Stimulated activated naive CD8-positive, alpha-beta T cell treated with anti-CD3 and anti-CD28 coated beads, Interleukin-15, Interleukin-2, amounts not matched to agents 100 U/mL and 50 U/mL, for 24 hours (primary cell): ENCODE measurements around the gene UNC45A.
"Not testable (repeated sequence)": the region's sequence is repeated elsewhere in the genome, so short reads cannot be mapped to it uniquely, and the experiment has no call there.

Experiments
- ATAC-seq: fragments of 150-1000 bp; cut with Tn5 transposase; one replicate; pipeline ENCODE4 v1.10.0; 2021
- DNase-seq: peaks from one replicate; pipeline ENCODE4 v3.0.0; 2021

Gene UNC45A, protein sequence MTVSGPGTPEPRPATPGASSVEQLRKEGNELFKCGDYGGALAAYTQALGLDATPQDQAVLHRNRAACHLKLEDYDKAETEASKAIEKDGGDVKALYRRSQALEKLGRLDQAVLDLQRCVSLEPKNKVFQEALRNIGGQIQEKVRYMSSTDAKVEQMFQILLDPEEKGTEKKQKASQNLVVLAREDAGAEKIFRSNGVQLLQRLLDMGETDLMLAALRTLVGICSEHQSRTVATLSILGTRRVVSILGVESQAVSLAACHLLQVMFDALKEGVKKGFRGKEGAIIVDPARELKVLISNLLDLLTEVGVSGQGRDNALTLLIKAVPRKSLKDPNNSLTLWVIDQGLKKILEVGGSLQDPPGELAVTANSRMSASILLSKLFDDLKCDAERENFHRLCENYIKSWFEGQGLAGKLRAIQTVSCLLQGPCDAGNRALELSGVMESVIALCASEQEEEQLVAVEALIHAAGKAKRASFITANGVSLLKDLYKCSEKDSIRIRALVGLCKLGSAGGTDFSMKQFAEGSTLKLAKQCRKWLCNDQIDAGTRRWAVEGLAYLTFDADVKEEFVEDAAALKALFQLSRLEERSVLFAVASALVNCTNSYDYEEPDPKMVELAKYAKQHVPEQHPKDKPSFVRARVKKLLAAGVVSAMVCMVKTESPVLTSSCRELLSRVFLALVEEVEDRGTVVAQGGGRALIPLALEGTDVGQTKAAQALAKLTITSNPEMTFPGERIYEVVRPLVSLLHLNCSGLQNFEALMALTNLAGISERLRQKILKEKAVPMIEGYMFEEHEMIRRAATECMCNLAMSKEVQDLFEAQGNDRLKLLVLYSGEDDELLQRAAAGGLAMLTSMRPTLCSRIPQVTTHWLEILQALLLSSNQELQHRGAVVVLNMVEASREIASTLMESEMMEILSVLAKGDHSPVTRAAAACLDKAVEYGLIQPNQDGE

DNA sequence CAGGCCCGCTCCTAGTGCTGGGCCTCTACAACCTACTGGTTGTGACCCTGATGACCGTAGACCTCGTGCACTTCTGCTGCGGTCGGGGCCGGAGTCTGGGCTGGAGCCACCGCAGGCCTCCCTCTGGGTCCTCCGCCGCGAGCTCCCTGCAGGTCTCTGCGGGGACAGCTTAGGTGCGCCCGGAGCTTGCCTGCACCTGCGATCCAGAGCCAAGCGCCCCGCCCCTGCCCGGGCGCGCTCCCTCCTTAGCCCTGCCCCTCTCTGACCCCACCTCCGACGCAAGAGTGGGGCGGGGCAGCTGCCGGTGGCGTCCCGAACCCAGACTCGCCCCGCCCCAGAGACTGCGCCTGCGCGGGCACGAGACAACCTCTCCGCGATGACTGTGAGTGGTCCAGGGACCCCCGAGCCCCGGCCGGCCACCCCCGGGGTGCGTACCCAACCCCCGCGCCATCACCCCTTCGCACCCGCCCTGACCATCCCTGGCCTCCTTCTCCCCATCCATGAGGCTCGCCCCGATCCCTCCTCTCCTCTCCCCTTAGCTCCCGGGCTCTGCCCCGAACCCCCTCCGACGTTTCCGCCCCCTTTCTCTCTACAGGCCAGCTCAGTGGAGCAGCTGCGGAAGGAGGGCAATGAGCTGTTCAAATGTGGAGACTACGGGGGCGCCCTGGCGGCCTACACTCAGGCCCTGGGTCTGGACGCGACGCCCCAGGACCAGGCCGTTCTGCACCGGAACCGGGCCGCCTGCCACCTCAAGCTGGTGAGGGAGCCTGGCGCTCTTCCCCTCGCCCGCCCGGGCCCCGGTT, at the start of gene UNC45A:
Gene UNC45A (plus strand): TSS at position 337 of the 803 bp plus-strand sequence. CDS start 40 bp downstream, at position 377.
- DNase-seq (peak; percentile 99), ATAC-seq (peak; percentile 80)

DNA sequence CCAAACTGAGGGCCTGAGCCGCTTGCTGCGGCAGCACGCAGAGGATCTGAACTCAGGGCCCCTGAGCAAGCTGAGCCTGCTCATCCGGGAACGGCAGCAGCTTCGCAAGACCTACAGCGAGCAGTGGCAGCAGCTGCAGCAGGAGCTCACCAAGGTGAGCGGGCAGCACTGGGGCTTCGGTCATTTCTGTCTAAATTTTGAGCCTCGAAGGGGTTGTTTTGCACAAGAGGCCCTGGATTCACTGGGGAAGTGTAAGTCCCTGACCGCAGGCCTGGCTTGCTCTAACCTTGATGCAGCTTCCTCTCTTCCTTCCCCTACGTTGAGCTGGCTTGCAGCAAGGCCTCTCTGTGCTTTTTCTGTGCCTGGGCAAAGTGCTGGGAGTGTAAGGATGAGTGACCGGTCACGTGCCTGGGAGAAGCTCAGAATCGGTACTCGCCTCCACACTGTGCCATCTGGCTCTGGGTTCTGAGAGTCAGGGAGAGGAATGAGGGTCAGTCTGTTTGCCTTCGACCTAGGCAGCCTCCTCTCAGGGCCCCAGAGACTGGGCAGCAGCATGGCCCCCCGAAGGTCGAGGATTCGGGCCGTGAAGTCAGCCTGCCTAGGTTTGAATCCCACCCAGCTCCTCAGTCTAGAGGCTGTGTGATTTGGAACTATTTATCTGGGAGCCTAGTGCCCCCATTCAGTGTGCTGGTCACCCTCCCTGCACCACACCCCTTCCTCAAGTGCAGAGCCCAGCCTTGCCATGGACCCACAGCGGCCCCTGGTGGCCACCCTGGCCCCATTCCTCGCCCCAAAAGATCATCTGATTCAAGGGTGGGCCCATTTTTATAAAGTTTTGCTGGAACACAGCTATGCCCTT, 49.4 kb upstream of the UNC45A start:
- DNase-seq (peak; percentile 91), ATAC-seq (peak; percentile 65)

DNA sequence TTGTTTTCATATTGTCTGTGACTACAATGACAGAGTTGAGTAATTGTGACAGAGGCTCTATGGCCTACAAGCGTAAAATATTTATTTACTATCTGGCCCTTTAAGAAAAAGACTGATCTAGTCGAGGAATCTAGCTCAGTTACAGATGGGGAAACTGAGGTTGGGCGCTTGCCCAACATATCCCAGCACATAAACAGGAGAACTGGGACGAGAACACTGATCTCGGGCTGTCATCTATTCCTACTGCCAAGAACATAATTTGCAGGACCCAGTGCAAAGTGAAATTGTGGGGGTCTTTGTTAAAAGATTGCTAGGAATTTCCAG, 48.8 kb upstream of the UNC45A start:
- DNase-seq (no peak), ATAC-seq (no peak)

DNA sequence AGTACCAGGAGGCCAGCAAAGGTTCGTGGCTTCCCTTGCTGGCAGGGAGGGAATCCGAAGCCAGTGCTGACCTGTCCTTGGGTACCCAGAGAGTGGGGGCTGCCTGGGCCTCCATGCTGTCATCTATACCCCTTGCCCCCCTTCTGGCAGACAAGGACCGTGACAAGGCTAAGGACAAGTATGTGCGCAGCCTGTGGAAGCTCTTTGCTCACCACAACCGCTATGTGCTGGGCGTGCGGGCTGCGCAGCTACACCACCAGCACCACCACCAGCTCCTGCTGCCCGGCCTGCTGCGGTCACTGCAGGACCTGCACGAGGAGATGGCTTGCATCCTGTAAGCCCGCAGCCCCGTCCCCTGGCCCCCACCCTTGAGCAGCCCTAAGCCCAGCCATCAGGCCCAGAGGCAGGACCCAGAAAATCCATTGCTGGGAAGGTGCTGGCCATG, 48.0 kb upstream of the UNC45A start:
- no peak for ATAC-seq
- DNase-seq = no peak

DNA sequence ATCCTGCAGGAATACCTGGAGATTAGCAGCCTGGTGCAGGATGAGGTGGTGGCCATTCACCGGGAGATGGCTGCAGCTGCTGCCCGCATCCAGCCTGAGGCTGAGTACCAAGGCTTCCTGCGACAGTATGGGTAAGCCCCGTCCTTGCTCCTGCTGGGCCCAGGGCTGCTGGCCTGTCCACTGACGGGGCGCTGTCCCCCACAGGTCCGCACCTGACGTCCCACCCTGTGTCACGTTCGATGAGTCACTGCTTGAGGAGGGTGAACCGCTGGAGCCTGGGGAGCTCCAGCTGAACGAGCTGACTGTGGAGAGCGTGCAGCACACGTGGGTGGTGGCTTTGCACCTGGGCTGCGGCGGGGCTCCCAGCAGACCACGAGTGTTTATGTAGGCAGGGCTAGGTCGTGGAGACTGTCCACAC, 45.8 kb upstream of the UNC45A start:
- ATAC-seq = no peak
- no peak for DNase-seq

DNA sequence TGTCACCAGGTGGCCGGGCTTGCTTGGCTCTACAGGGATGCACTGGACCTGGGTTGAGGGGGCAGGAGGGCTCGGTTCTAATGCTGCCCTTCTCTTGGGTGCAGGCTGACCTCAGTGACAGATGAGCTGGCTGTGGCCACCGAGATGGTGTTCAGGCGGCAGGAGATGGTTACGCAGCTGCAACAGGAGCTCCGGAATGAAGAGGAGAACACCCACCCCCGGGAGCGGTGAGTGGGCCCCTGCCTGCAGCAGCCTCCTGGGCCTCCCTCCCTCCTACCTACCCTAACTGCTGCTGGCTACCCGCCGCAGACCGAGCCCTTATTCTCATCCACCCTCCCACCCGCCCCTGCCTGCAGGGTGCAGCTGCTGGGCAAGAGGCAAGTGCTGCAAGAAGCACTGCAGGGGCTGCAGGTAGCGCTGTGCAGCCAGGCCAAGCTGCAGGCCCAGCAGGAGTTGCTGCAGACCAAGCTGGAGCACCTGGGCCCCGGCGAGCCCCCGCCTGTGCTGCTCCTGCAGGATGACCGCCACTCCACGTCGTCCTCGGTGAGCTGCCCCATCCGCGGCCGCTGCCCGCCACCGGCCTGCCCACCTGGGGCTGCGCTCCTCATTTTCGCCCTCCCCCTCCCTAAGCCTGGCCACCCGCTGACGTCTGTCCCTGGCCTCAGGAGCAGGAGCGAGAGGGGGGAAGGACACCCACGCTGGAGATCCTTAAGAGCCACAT, 45.2 kb upstream of the UNC45A start:
- ATAC-seq = no peak
- DNase-seq = no peak

DNA sequence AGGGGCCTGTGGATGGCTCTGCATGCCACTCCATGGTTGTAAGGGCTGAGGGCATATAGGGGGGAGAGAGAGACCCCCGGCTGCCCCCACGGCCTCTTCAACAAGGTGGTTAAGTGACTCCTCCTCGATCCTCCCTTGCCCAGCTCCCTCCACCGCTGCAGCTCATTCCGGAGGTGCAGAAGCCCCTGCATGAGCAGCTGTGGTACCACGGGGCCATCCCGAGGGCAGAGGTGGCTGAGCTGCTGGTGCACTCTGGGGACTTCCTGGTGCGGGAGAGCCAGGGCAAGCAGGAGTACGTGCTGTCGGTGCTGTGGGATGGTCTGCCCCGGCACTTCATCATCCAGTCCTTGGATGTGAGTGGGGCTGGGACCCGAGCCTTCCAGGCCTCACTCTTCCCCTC, 44.2 kb upstream of the UNC45A start:
- DNase-seq = no peak
- no peak for ATAC-seq

DNA sequence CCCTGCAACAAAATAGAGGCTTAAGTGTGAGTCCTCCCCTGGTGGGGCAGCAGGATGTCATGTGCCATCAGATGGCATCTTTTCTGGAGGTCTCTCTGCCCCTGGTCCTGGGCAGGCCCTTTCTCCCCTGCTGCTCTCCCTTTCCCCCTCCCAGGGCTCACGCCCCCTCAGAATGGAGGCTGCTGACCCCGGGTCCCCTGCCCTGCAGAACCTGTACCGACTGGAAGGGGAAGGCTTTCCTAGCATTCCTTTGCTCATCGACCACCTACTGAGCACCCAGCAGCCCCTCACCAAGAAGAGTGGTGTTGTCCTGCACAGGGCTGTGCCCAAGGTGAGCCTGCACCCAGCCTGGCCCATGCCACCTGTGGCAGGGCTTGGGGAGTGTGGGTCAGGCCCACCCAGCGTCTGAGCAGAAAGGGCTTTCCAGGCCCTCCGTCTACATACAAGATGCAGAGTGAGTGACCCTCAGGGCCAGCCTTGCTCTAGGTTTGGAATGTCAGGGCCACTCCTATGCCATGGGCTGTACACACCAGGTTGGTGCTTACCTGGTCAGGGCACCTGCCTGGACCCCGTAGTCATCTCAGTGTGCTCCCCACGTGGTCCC, 43.6 kb upstream of the UNC45A start:
- ATAC-seq = no peak
- DNase-seq = no peak

DNA sequence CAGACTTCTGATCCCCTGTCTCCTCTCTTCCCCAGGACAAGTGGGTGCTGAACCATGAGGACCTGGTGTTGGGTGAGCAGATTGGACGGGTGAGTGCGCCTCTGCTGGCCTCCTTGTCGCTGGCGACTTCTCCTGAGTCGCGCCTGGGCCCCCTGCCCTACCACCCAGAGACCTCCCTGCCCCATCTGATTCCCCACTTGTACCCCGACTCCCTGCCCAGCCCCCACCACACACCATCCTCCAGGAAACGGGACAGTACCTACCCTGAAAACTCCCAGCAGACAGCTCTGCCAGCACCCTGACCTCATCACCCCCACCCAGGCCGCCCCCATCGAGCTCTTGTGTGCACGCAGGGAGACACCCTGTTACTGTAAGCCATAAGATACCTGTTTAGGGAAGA, 43.1 kb upstream of the UNC45A start:
- DNase-seq (no peak), ATAC-seq (no peak)

DNA sequence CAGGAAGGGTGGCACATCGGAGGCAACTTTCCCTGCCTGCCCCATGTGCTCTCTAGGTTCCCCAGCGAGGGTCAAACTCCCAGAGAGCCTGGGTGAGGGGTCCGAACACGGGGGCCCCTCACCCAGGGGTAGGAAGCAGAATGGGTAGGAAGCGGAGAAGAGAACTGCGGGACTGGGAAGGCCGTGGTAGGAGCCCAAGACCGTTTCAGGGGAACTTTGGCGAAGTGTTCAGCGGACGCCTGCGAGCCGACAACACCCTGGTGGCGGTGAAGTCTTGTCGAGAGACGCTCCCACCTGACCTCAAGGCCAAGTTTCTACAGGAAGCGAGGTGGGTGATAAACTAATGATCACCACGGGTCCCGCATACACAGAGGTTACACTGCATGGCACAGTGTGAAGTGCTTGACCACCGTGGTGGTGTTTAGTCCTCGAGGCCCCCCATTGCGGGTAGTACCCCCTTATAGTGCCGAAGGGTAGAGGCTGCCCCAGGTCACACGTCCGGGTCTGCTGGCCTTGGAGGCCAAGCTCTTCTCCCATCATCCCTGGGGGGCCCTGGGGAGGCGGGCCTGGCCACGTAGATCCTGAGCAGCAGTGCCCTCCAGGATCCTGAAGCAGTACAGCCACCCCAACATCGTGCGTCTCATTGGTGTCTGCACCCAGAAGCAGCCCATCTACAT, 42.4 kb upstream of the UNC45A start:
- DNase-seq (no peak), ATAC-seq (no peak)

DNA sequence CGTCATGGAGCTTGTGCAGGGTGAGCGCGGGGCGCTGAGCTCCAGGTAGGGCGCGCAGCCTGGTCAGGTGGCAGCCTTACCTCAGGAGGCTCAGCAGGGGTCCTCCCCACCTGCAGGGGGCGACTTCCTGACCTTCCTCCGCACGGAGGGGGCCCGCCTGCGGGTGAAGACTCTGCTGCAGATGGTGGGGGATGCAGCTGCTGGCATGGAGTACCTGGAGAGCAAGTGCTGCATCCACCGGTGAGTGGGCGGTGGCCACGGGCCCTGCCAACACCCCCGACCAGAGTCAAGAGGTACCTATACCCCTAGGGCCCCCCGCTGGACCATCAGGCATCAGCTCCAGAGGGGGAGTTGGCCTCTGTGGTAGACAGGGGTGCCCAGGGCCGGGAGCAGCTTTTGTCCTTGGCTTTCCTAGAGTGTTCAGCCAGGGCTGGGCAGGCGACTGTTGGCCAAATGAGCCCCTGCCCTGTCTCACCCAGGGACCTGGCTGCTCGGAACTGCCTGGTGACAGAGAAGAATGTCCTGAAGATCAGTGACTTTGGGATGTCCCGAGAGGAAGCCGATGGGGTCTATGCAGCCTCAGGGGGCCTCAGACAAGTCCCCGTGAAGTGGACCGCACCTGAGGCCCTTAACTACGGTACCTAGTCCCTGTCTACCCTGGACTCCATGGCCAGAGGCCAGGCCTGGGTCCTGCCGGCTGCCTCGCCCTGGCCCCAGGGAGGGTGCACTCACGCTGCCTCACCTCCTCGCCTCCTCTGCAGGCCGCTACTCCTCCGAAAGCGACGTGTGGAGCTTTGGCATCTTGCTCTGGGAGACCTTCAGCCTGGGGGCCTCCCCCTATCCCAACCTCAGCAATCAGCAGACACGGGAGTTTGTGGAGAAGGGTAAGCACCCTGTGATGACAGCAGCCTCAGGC, 41.7 kb upstream of the UNC45A start:
- DNase-seq = peak; percentile 53
- ATAC-seq = peak; percentile 59

DNA sequence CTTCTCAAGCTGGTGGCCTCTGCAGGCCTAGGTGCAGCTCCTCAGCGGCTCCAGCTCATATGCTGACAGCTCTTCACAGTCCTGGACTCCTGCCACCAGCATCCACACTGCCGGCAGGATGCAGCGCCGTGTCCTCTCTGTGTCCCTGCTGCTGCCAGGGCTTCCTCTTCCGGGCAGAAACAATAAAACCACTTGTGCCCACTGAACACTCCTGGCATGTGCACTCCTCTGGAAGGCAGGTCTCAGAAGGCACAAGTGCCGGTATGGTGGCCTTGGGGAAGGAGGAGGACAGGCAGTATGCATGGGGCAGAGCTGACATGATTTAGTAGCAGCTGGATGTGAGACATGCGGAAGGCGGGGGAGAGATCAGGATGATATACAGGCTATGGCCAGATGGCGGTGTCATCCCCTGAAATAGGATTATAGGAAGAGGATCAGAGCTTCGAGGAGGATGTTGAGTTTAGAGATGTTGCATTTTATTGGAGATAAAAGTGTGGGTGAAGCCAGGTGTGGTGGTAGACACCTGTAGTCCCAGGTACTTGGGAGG, 39.4 kb upstream of the UNC45A start:
- ATAC-seq (peak; percentile 30), DNase-seq (no peak)

DNA sequence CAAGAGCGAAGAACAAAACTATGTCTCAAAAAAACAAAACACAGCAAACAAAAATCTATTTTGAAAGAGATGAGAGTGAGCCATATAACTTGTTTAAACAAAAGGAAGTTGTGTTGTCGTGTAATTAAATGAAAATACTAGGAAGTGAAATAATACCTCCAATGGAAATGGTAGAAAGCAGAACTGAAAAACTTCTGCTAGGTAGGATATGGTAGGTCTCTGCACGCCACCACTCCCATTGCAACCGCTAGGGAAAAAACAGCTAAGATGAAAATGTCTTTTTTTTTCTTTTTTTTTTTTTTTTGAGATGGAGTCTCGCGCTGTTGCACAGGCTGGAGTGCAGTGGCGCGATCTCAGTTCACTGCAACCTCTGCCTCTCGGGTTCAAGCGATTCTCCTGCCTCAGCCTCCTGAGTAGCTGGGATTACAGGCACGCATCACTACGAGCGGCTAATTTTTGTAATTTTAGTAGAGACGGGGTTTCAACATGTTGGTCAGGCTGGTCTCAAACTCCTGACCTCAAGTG, 37.9 kb upstream of the UNC45A start:
- not testable (repeated sequence) for DNase-seq, ATAC-seq

DNA sequence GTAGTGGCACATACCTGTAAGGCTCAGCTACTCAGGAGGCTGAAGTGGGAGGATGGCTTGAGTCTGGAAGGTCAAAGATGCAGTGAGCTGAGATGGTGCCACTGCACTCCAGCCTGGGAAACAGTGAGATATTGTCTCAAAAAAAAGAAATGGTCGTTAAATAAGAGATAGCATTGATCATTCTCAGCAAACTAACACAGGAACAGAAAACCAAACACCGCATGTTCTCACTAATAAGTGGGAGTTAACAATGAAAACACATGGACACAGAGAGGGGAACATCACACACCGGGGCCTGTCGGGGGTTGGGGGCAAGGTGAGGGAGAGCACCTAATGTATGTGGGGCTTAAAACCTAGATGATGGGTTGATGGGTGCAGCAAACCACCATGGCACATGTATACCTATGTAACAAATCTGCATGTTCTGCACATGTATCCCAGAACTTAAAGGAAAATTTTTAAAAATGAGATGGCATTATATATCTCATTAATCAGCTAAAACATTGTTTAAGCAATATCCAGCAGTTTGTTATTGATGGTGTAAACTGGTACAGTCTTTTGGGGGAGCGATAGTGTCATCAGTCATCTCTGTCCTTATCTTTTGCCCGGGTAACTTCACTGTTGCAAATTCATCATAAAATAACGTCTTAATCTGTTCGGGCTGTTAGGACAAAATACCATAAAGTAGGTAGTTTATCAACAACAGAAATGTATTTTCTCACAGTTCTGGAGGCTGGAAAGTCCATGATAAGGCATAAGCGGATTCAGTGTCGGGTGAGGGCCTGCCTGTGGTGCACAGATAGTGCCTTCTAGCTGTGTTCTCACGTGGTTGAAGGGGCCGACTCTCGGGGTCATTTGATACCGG, 33.7 kb upstream of the UNC45A start:
- ATAC-seq (no peak), DNase-seq (no peak)

DNA sequence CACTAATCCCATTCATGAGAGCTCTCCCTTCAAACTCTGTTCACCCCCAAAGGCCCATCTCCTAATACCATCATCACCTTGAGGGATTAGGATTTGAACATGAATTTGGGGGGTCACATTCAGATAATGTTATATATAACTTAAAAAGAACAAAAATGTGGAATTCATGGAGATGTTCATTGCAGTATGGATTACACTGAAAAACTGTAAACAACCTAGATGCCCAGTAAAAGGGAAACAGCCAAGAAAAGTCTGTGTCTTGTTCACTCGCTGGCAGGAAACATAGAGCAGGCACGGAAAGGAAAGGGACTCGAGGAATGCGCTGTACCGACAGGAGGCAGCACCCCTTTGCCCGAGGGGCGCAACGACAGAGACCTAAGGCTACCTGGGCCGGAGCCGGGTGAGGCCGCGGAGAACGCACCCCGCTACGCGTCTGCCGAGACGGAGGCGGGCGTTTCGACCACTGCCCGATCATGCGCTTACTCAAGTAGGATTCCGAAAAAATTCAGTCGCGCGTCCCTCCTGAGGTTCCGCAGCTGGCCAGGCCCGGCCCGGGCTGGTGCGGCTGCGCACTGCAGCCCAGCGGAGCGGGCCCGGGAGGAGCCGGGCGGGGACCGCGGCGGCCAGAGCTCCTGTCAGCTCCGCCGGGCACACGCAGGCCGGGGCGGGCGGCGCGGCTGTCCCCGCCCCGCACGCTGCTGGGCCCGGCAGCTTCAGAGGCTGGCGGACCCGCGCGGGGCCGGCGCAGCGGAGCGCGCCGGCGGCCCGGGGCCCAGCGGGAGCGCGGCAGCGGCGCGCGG, 32.8 kb upstream of the UNC45A start:
- DNase-seq = peak; percentile 76

More for the DNA sequence above, 32.8 kb upstream of the UNC45A start:
- ATAC-seq = peak; percentile 85
